HepG2 (cell line): ENCODE measurements around the gene TEF. TPM values are rescaled to one million over a fixed set of nuclear protein-coding genes. Genes with fewer than 3 reads are reported as not detected.

Experiments
- CHCHD3 ChIP-seq: sonication (generic); formaldehyde crosslinking; IDR thresholded peaks from 2 replicates; pipeline ENCODE4 v1.8.0; 2022; ENCODE audit warnings: mild to moderate bottlenecking, missing genetic modification reagents, moderate library complexity
- EED ChIP-seq: sonication (generic); formaldehyde crosslinking; IDR thresholded peaks from 2 replicates; pipeline ENCODE4 v1.5.0; 2020; ENCODE audit warnings: mild to moderate bottlenecking, missing genetic modification reagents
- TFDP2 ChIP-seq: sonication (generic); formaldehyde crosslinking; IDR thresholded peaks from 2 replicates; pipeline ENCODE4 v1.4.0; 2020; ENCODE audit warnings: missing genetic modification reagents
- ZNF609 ChIP-seq: sonication (generic); formaldehyde crosslinking; IDR thresholded peaks from 2 replicates; pipeline ENCODE4 v1.4.0; 2020; ENCODE audit warnings: mild to moderate bottlenecking, missing genetic modification reagents, borderline replicate concordance
- polyA plus RNA-seq, 8 experiments: library from polyadenylated mRNA; depleted of rRNA in 3 of 8; stranded (reverse) in 7 of 8; unstranded in 1 of 8; fragments of >200 nt; fragmentation: Illumina TruSeq in 4 of 8; extraction: Trizol in 4 of 8; gene quantifications; 2 replicates each; pipeline versions ENCODE4 v1.2.1 to v1.2.3, GENCODE V29; 2011 to 2016; ENCODE audit warnings: low read depth in 4 of 8, missing spikeins in 1 of 8, mixed read lengths in 1 of 8; ENCODE audit not compliant: insufficient read depth in 1 of 8
- total RNA-seq, 5 experiments: library from RNA; depleted of rRNA; stranded (reverse); fragments of >200 nt; fragmentation: Illumina TruSeq; extraction: Trizol; gene quantifications; 2 replicates each; pipeline ENCODE4 v1.2.3, GENCODE V29; 2016; ENCODE audit warnings: low read depth in 1 of 5

TEF gene
- total and polyA plus RNA-seq, 2 of the 13 experiments (the other 11 are each of a cell fraction or from before 2014, with no cell fraction given), result 7.6 to 11.2 TPM

GRCh38 chr22:41366323-41367029 is 15.3 kb upstream of the TEF start (continued):
- TF ChIP-seq CHCHD3 (CRISPR knock-in tag) (peak; percentile 11; the same call in 1 of the 2 replicates), EED (CRISPR knock-in tag) (peak; percentile 16; the same call in 1 of the 2 replicates), ZNF609 (0 out of 2 replicates have a peak, but pooled peaks have one; percentile 9), TFDP2 (CRISPR knock-in tag) (no peak)
